HG03432 (cell line): ENCODE data around the gene APBB2.
"Not testable (repeated sequence)": the region's sequence is repeated elsewhere in the genome, so short reads cannot be mapped to it uniquely, and the experiment has no call there.

Experiments used
- ATAC-seq: cut with Tn5 transposase; IDR thresholded peaks from one replicate; pipeline ENCODE4 v1.9.1; 2021; ENCODE audit warnings: mild to moderate bottlenecking, moderate library complexity; ENCODE audit not compliant: unreplicated experiment

The APBB2 gene

GRCh38 chr4:41069838-41070237 is 144.5 kb downstream of the APBB2 start:
- no peak for ATAC-seq

- no peak for ATAC-seq
Observed at GRCh38 chr4:41069257-41069656, 145.1 kb downstream of the APBB2 start.

- ATAC-seq: no peak
Observed at GRCh38 chr4:41067369-41067768, 147.0 kb downstream of the APBB2 start.

GRCh38 chr4:41066049-41066448 is 148.3 kb downstream of the APBB2 start:
- no peak for ATAC-seq

GRCh38 chr4:41065434-41066006 is 148.8 kb downstream of the APBB2 start:
- no peak for ATAC-seq

GRCh38 chr4:41064953-41065352 is 149.4 kb downstream of the APBB2 start:
- no peak for ATAC-seq

GRCh38 chr4:41061482-41062185 is 152.7 kb downstream of the APBB2 start:
- no peak for ATAC-seq

- ATAC-seq: no peak
Observed at GRCh38 chr4:41060352-41061334, 153.7 kb downstream of the APBB2 start.

GRCh38 chr4:41059411-41059810 is 154.9 kb downstream of the APBB2 start:
- ATAC-seq: not testable (repeated sequence)

GRCh38 chr4:41058426-41058825 is 155.9 kb downstream of the APBB2 start:
- ATAC-seq: no peak

GRCh38 chr4:41057467-41057866 is 156.9 kb downstream of the APBB2 start:
- no peak for ATAC-seq

GRCh38 chr4:41052287-41052686 is 162.1 kb downstream of the APBB2 start:
- ATAC-seq: no peak

GRCh38 chr4:41050880-41051775 is 163.2 kb downstream of the APBB2 start:
- ATAC-seq: no peak

- ATAC-seq: no peak
Observed at GRCh38 chr4:41050116-41050515, 164.2 kb downstream of the APBB2 start.

GRCh38 chr4:41049176-41049575 is 165.2 kb downstream of the APBB2 start:
- not testable (repeated sequence) for ATAC-seq

GRCh38 chr4:41044791-41045190 is 169.6 kb downstream of the APBB2 start:
- ATAC-seq: no peak

- no peak for ATAC-seq
Observed at GRCh38 chr4:41044165-41044564, 170.2 kb downstream of the APBB2 start.

GRCh38 chr4:41043465-41043864 is 170.9 kb downstream of the APBB2 start:
- ATAC-seq: no peak

- no peak for ATAC-seq
Observed at GRCh38 chr4:41041551-41041950, 172.8 kb downstream of the APBB2 start.

GRCh38 chr4:41039317-41039716 is 175.0 kb downstream of the APBB2 start:
- ATAC-seq: no peak

- no peak for ATAC-seq
Observed at GRCh38 chr4:41038304-41038703, 176.0 kb downstream of the APBB2 start.
